Right lobe of liver (tissue), 6 donors: ENCODE measurements around the gene FEN1. TPM values are rescaled to one million over a fixed set of nuclear protein-coding genes. Genes with fewer than 3 reads are reported as not detected.

Source experiments
- ATAC-seq, 4 donors: fragments of 200-7000 bp; cut with Tn5 transposase; one replicate each; pipeline ENCODE4 v1.9.1; 2020; ENCODE audit warnings: mild to moderate bottlenecking in 4 of 4, moderate library complexity in 4 of 4
- DNase-seq, 3 donors: peaks; one replicate each; pipeline ENCODE4 v3.0.0-alpha.2; 2020
- H3K27ac ChIP-seq, 3 donors: fragments of 200-600 bp; one replicate each; pipeline ENCODE4 v1.8.0; 2022
- H3K27me3 ChIP-seq, 2 donors: fragments of 200-600 bp; one replicate each; pipeline ENCODE4 v1.8.0; 2022
- H3K36me3 ChIP-seq, 4 donors: fragments of 200-600 bp; sonication (generic) in 1 of 4; one replicate each; pipeline versions ENCODE4 v1.5.1 to v1.8.0; 2017 to 2022; ENCODE audit warnings: control low read depth in 1 of 4
- H3K4me1 ChIP-seq, 4 donors: fragments of 200-600 bp; sonication (generic) in 1 of 4; one replicate each; pipeline versions ENCODE4 v1.5.1 to v1.8.0; 2017 to 2022; ENCODE audit warnings: control low read depth in 1 of 4
- H3K4me3 ChIP-seq, 3 donors: fragments of 200-600 bp; one replicate each; pipeline ENCODE4 v1.8.0; 2022
- H3K9me3 ChIP-seq, 4 donors: fragments of 200-600 bp; sonication (generic) in 1 of 4; one replicate each; pipeline versions ENCODE4 v1.5.1 to v1.8.0; 2017 to 2022; ENCODE audit warnings: control low read depth in 1 of 4
- POLR2A ChIP-seq: fragments of 450-650 bp; IDR thresholded peaks from one replicate; pipeline ENCODE4 v1.6.1; 2017; ENCODE audit warnings: antibody characterized with exemption, mild to moderate bottlenecking
- WGBS: methylation state at CpG from one replicate; pipeline ENCODE4 v1.1.6; 2018; ENCODE audit warnings: low coverage, low lambda C conversion rate; ENCODE audit not compliant: insufficient coverage; ENCODE audit errors: missing lambda C conversion rate; 5-methylcytosine and 5-hydroxymethylcytosine counted together
- intact Hi-C, 2 donors: fragments of 100-400 bp; cut with DNase I; formaldehyde crosslinking; loops; one replicate each; pipeline versions ENCODE4 v1.11.2 to v1.14.1; 2022
- total RNA-seq, 6 experiments: library from RNA; depleted of rRNA in 2 of 6; stranded (reverse); fragments of >200 nt in 2 of 6; fragmentation: NEBNext Ultra II Directional in 3 of 6; extraction: Animal tissue kit (Norgen Biotek cat#: 25700) in 3 of 6; gene quantifications; one replicate each; pipeline versions ENCODE4 v1.1.0 to v1.2.4, GENCODE V29; 2016 to 2023
- TF ChIP-seq, protein P1 (sequence below), 4 donors: fragments of 200-600 bp in 3 of 4; fragments of 450-650 bp in 1 of 4; IDR thresholded peaks; one replicate each; pipeline versions ENCODE4 v1.5.1 to v1.8.0; 2016 to 2022; ENCODE audit warnings: antibody characterized with exemption in 4 of 4, mild to moderate bottlenecking in 2 of 4
- donor health status: DM: no; HTN: yes; CAD: no.
- donor health status: DM: no; HTN: no; CAD: no.
- donor health status: DM: no; HTN: no; CAD: no.
- donor health status: DM: no; HTN: yes; CAD: no.
- donor health status: DM: no; HTN: yes; CAD: no.

The FEN1 gene
- total RNA-seq, 6 experiments from 2014 or later, result 4.0 to 13.3 (median 5.4) TPM

DNA sequence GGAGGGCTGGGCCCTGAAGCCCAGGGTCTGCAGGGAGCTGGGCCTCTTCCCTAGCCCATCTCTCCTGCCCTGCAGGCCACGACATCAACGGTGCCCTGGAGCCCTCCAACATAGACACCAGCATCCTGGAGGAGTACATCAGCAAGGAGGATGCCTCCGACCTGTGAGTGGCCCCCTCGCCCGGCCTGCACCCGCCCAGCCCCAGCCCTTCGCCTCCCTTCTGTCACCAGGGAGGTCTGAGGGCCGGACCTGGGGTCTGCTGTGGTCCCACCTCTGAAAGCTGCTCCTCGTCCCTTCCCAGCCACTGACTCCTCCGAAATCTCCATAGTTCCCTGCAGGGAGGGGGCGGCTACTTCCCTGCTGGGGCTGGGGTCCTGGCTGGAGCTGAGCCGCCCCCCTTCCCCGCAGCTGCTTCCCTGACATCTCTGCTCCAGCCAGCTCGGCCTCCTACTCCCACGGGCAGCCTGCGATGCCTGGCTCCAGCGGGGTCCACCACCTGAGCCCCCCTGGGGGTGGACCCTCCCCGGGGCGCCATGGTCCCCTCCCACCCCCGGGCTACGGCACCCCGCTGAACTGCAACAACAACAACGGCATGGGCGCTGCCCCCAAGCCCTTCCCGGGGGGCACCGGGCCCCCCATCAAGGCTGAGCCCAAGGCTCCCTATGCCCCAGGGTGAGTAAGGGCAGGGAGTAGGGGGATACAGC, 27.0 kb upstream of the FEN1 start:
- DNase-seq (no peak), ATAC-seq (no peak)
- H3K4me1 ChIP-seq, result peaks cover 0 to 31% (median 6%) of the 10 kb centered on the region in 4 donors
- no peak for TF ChIP-seq POLR2A
- TF ChIP-seq, protein P1, sequence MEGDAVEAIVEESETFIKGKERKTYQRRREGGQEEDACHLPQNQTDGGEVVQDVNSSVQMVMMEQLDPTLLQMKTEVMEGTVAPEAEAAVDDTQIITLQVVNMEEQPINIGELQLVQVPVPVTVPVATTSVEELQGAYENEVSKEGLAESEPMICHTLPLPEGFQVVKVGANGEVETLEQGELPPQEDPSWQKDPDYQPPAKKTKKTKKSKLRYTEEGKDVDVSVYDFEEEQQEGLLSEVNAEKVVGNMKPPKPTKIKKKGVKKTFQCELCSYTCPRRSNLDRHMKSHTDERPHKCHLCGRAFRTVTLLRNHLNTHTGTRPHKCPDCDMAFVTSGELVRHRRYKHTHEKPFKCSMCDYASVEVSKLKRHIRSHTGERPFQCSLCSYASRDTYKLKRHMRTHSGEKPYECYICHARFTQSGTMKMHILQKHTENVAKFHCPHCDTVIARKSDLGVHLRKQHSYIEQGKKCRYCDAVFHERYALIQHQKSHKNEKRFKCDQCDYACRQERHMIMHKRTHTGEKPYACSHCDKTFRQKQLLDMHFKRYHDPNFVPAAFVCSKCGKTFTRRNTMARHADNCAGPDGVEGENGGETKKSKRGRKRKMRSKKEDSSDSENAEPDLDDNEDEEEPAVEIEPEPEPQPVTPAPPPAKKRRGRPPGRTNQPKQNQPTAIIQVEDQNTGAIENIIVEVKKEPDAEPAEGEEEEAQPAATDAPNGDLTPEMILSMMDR (IDR thresholded peaks at IDR 0.05), result no peak
- H3K9me3 ChIP-seq, result no peaks in the 10 kb centered on the region
- no peak overlapping the region for H3K4me3 ChIP-seq
- no peaks in the 10 kb centered on the region for H3K27me3 ChIP-seq
- no CpG with 5 or more reads among the region's 26 CpGs for WGBS
- H3K36me3 ChIP-seq, result no peaks in the 10 kb centered on the region
- intact Hi-C loops, result no loop called here
- peak overlapping the region; percentile 50 to 68 (median 60) for H3K27ac ChIP-seq

DNA sequence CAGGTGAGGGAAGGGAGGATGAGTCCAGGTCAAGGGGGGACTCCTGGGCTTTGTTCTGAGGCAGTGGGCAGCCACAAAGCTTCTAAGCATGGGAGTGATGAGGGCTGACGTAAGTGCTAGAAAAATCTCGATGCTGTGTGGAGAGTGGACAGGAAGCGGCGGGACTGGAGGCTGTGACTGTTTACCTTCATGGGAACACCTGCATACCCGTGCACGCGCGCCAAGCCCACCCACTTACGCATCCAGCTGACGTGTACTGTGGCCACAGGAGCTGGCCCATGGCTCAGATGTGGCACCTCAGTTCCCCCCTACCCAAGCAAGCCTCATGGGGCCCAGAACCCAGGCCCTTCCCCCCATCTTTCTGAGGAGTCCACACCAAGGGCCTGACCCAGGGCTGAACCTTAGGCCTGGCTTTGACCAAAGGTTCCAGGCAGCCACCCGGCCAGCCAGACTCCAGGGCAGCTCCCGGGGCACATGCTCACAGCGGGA, 26.3 kb upstream of the FEN1 start:
- peaks cover 0 to 31% (median 6%) of the 10 kb centered on the region in 4 donors for H3K4me1 ChIP-seq
- intact Hi-C loops, result no loop called here
- H3K4me3 ChIP-seq, result no peak overlapping the region
- peak overlapping the region; percentile 50 to 68 (median 60) for H3K27ac ChIP-seq
- no peaks in the 10 kb centered on the region for H3K27me3 ChIP-seq
- TF ChIP-seq, protein P1 (IDR thresholded peaks at IDR 0.05), result no peak
- peak; percentile 56 for TF ChIP-seq POLR2A
- H3K9me3 ChIP-seq, result no peaks in the 10 kb centered on the region
- DNase-seq, result peak; percentile 70 to 82 (median 79)
- ATAC-seq, result peak; percentile 38 to 87 (median 72)
- WGBS, result 20% methylated on average over 1 of the region's 13 CpGs
- no peaks in the 10 kb centered on the region for H3K36me3 ChIP-seq

DNA sequence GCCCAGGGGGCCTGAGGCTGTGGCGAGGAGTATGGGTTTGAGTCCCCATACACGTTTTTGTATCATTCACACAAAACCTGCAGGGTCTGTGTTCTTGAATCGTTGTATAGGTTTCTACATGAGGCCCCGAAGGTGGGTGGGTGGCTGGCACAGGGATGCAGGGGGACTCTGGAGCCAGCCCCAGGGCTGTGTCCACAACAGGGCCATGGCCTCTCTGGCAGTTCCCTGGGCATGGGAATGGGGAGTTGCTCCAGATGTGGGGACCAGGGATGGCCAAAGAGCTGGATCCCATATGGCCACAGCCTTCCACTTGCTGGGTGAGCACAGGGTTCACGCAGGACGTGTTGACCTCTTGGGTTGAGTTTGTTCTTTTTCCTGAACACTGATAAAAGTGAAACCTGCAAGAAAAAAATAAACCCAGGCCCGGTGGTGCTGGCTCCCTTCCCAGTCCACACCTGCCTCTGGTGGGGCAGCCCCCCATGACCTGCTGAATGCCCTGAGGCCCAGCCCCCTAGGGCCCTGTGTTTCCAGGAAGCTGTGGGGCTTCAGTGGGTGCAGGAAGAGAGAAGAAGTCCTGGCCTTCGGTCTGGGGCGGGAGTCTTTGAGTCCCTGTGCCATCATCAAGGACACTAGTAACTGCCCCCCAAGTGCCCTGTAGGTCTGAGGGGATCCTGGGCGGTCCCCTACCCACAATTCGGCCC, 24.2 kb upstream of the FEN1 start:
- peak overlapping the region in 1 of 3 donors; percentile 37 for H3K27ac ChIP-seq
- DNase-seq, result no peak
- H3K36me3 ChIP-seq, result no peaks in the 10 kb centered on the region
- intact Hi-C loops, result no loop called here
- H3K4me3 ChIP-seq, result no peak overlapping the region
- TF ChIP-seq, protein P1 (IDR thresholded peaks at IDR 0.05), result no peak
- TF ChIP-seq POLR2A, result no peak
- H3K27me3 ChIP-seq, result no peaks in the 10 kb centered on the region
- 68% methylated on average over 4 of the region's 11 CpGs for WGBS
- H3K4me1 ChIP-seq, result peaks cover 0 to 37% (median 6%) of the 10 kb centered on the region in 4 donors
- peak in 1 of 4 donors; percentile 27 for ATAC-seq
- no peaks in the 10 kb centered on the region for H3K9me3 ChIP-seq

DNA sequence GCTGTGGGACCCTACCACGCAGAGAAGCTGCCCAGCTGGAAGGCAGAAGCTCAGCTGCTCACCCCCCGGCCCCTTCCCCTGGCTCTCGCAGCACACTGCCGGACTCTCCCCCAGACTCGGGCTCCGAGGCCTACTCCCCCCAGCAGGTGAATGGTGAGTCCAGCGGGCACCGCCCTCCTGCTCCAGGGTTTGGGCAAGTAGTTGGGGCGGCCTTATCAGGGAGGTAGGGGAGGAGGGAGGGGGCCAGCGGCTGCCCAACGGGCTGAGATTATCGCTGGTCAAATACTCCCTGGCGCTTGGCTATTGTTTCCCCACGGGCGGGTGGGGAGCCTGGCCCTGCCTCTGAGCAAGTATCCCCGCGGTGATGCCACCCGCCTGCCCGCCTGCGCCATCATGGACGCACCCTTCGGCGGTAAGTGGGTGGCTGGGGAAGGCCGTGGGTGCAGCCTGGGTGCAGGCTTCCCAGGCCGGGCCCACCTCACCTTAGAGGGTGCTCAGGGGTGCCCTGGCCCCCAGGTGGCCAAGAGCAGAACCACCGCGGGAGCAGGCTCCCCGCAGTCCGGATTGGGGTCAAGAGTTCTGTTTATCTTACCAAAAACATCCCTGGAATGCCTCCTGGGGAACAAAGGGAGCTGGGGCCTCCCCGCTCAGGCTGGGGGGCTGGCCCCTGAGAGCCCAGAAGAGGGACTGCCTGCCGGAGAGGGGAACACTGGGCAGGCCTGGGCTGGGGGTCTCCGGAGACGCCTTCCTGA, 23.4 kb upstream of the FEN1 start:
- Histone ChIP-seq H3K4me1 (peaks cover 0 to 37% (median 6%) of the 10 kb centered on the region in 4 donors), H3K9me3 (no peaks in the 10 kb centered on the region), H3K36me3 (no peaks in the 10 kb centered on the region), H3K27me3 (no peaks in the 10 kb centered on the region), H3K4me3 (no peak overlapping the region), H3K27ac (peak overlapping the region in 1 of 3 donors; percentile 37)
- intact Hi-C loops, result no loop called here
- ATAC-seq, result peak in 1 of 4 donors; percentile 32
- 50% methylated on average over 10 of the region's 33 CpGs for WGBS
- DNase-seq, result no peak
- TF ChIP-seq, protein P1 (IDR thresholded peaks at IDR 0.05), result peak in 2 of 4 donors; percentile 7 to 42
- no peak for TF ChIP-seq POLR2A
